Fibroblast of villous mesenchyme (primary cell): ENCODE results near the gene ROR1. TPM values are rescaled to one million over a fixed set of nuclear protein-coding genes. Genes with fewer than 3 reads are reported as not detected.
A peak's percentile ranks its signal among the peaks of the same experiment; 100 is the strongest.
"Not testable (repeated sequence)": the region's sequence is repeated elsewhere in the genome, so short reads cannot be mapped to it uniquely, and the experiment has no call there.

Source experiments
- DNase-seq: peaks from one replicate; pipeline ENCODE4 v3.0.0-alpha.2; 2010; ENCODE audit warnings: low read depth
- H3K4me3 ChIP-seq: 2 replicates; pipeline ENCODE4 v1.5.1; 2011; ENCODE audit warnings: low read depth, mild to moderate bottlenecking, low read length
- CTCF ChIP-seq: IDR thresholded peaks from 2 replicates; pipeline ENCODE4 v1.5.1; 2012; ENCODE audit warnings: low read depth, mild to moderate bottlenecking, low read length; ENCODE audit not compliant: insufficient read depth
- total RNA-seq: library from RNA; depleted of rRNA; stranded (reverse); fragments of >200 nt; gene quantifications from 2 replicates; pipeline ENCODE4 v1.2.3, GENCODE V29; 2012

Gene ROR1
- total RNA-seq, 1 donor = 8.6 TPM

- no peak for TF ChIP-seq CTCF
- DNase-seq = no peak
- no peak overlapping the region for H3K4me3 ChIP-seq
These were observed 38.4 kb downstream of the ROR1 start for GRCh38 chr1:63812071-63812700.

- TF ChIP-seq CTCF = no peak
- peak; percentile 77 for DNase-seq
These were observed 40.0 kb downstream of the ROR1 start for GRCh38 chr1:63813829-63814277.

GRCh38 chr1:63816217-63816815, 42.5 kb downstream of the ROR1 start:
- H3K4me3 ChIP-seq, DNase-seq: not testable (repeated sequence)

More at GRCh38 chr1:63813829-63814277, 40.0 kb downstream of the ROR1 start:
- H3K4me3 ChIP-seq = no peak overlapping the region

- peak; percentile 76 for DNase-seq
- no peak overlapping the region for H3K4me3 ChIP-seq
- no peak for TF ChIP-seq CTCF
These were observed 43.4 kb downstream of the ROR1 start for GRCh38 chr1:63817152-63817667.

- TF ChIP-seq CTCF = no peak
- DNase-seq = no peak
- H3K4me3 ChIP-seq = no peak overlapping the region
These were observed 43.9 kb downstream of the ROR1 start for GRCh38 chr1:63817700-63818099.

- TF ChIP-seq CTCF = no peak
- no peak overlapping the region for H3K4me3 ChIP-seq
- no peak for DNase-seq
These were observed 44.9 kb downstream of the ROR1 start for GRCh38 chr1:63818567-63819325.

- no peak for TF ChIP-seq CTCF
- H3K4me3 ChIP-seq = no peak overlapping the region
- DNase-seq = no peak
These were observed 46.0 kb downstream of the ROR1 start for GRCh38 chr1:63819795-63820194.
